GM18526 (cell line): ENCODE data around the gene OR52N2.

Experiments used
- POLR2A ChIP-seq: IDR thresholded peaks from 3 replicates; pipeline ENCODE4 v1.6.1; 2011; ENCODE audit not compliant: insufficient read length; ENCODE audit errors: extremely low read depth

The OR52N2 gene

GRCh38 chr11:5808500-5809121, at the start of gene OR52N2:
Gene OR52N2 (plus strand): TSS chr11:5808924. CDS start chr11:5820336, 11,412 bp downstream.
- TF ChIP-seq POLR2A, result no peak

- no peak for TF ChIP-seq POLR2A
Observed at GRCh38 chr11:5767056-5767455, 41.7 kb upstream of the OR52N2 start.

GRCh38 chr11:5783255-5783654, 25.5 kb upstream of the OR52N2 start, which contains the start of gene OR52N5:
Gene OR52N5 (minus strand): TSS chr11:5783355. CDS start chr11:5778634, 4,721 bp downstream.
- no peak for TF ChIP-seq POLR2A

- no peak for TF ChIP-seq POLR2A
Observed at GRCh38 chr11:5791165-5791564, 17.6 kb upstream of the OR52N2 start, which contains the start of gene OR52N1. Gene OR52N1 (minus strand): TSS chr11:5791265. CDS start chr11:5788816, 2,449 bp downstream.

- no peak for TF ChIP-seq POLR2A
Observed at GRCh38 chr11:5796541-5796940, 12.2 kb upstream of the OR52N2 start.

GRCh38 chr11:5803982-5804381, 4.7 kb upstream of the OR52N2 start:
- no peak for TF ChIP-seq POLR2A

- no peak for TF ChIP-seq POLR2A
Observed at GRCh38 chr11:5807580-5807979, 1.1 kb upstream of the OR52N2 start.

GRCh38 chr11:5809122-5809519, 397 bp downstream of the OR52N2 start:
- no peak for TF ChIP-seq POLR2A

GRCh38 chr11:5809905-5810795, 1.4 kb downstream of the OR52N2 start:
- TF ChIP-seq POLR2A, result no peak

- TF ChIP-seq POLR2A, result no peak
Observed at GRCh38 chr11:5815534-5815933, 6.8 kb downstream of the OR52N2 start.

- TF ChIP-seq POLR2A, result no peak
Observed at GRCh38 chr11:5818245-5818886, 9.6 kb downstream of the OR52N2 start.

- no peak for TF ChIP-seq POLR2A
Observed at GRCh38 chr11:5831196-5831829, 22.6 kb downstream of the OR52N2 start.

GRCh38 chr11:5833446-5833845, 24.7 kb downstream of the OR52N2 start:
- no peak for TF ChIP-seq POLR2A

GRCh38 chr11:5837695-5838094, 29.0 kb downstream of the OR52N2 start:
- no peak for TF ChIP-seq POLR2A

- no peak for TF ChIP-seq POLR2A
Observed at GRCh38 chr11:5841797-5842196, 33.1 kb downstream of the OR52N2 start, which contains the start of gene OR52E6. Gene OR52E6 (minus strand): TSS chr11:5841897. CDS start chr11:5841897, 0 bp downstream.
